ENCODE results near the gene OR5T2.
"Not testable (repeated sequence)": the region's sequence is repeated elsewhere in the genome, so short reads cannot be mapped to it uniquely, and the experiment has no call there.

OR5T2 gene

DNA sequence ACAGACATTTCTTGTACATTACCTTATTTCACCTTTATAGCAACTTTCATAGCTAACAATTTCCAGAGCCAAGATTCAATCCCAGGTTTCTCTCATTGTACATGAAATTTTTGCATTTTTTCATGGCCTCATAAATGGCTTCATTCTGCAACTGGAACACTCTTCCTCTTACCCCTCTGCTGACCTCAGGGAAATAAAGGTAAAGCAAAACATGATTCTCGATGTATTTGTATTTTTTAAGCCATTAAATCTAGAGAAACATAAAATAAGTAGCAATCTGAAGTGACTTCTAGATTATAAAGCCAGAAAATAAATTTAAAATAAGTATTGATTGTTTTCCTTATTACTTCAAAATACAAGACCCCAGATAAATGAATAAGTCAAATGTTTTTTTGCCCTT lies at the start of gene OR5T2:
Gene OR5T2 (minus strand): TSS at position 101 of the 400 bp plus-strand sequence. CDS start 1,193 bp downstream, outside the sequence.
- DNase-seq (ENCODE audit: low read depth): no peak

DNA sequence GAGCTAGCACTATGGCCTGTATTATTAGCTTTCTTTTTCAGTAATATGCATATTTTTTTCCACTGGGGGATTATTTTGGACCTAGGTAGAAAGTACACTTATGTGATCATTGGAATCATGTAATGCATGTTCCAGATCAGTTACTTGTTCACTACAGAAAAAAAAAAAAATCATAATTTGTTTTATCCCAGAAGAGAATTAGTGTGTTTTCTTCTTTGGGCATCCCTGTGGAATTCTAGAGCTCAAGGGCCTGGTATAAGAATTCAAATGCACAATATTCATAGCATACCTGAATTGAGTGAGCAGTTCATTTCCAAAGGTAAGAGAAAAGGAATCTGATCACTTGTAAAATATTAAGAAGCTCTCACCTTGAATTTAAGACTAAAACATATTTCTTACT lies 39.8 kb upstream of the OR5T2 start, which contains the start of gene OR5T1:
Gene OR5T1 (plus strand): TSS at position 301 of the 400 bp plus-strand sequence. CDS start 1,485 bp downstream, outside the sequence.
- DNase-seq (ENCODE audit: low read depth): no peak

DNA sequence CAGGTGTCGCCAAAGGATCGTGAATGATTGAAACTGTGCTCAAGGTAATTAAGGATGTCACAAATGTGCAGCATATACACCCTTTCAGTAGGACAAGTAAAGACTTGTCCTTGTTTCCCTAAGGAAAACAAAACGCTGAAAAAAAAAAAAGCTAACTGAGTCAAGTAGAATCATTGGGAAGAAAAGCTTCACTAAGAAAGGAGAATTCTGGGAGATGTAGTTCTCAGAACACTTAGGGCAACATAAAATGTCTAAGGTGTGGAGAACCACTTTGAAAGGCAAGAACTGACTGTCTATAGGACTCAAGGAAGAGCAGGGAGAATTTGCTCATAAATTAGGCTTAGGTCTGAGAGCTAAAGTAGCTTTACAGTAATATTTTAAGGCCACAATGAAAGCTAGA lies 37.0 kb upstream of the OR5T2 start:
- DNase-seq (ENCODE audit: low read depth): no peak

GRCh38 chr11:56251954-56252353 lies 17.9 kb upstream of the OR5T2 start, which contains the start of gene OR5T3:
Gene OR5T3, plus strand, starts transcription at chr11:56252254. Its CDS starts 0 bp downstream, at chr11:56252254.
- DNase-seq (ENCODE audit: low read depth): no peak

DNA sequence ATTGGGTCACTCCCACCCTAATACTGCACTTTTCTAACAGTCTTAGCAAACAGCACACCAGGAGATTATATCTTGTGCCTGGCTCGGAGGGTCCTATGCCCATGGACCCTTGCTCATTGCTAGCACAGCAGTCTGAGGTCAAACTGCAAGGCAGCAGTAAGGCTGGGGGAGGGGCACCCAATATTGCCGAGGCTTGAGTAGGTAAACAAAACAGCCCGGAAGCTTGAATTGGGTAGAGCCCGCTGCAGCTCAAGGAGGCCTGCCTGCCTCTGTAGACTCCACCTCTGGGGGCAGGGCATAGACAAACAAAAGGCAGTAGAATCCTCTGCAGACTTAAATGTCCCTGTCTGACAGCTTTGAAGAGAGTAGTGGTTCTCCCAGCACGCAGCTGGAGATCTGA lies 14.3 kb downstream of the OR5T2 start:
- DNase-seq (ENCODE audit: low read depth): not testable (repeated sequence)

- DNase-seq (ENCODE audit: low read depth): no peak
These were observed 19.5 kb downstream of the OR5T2 start for GRCh38 chr11:56214537-56214936.

DNA sequence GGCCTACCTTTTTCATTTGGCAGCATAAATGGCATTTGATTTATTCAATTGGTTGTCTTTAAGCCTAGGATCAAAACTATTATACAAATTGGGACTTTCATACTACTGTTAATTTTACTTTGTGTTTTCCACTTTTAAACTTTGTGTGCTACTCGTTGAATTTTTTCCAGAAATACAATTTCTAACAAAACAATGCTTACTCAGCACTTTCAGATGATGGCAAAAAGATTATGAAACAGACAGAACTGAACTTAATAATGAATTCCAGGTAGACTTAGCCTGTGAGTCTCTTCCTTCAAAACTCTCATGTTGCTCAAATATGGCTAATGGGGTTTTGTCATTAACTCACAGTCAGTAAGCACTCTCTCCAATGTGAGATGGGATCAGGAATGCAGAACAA lies 26.3 kb downstream of the OR5T2 start:
- DNase-seq (ENCODE audit: low read depth): no peak

- no peak for DNase-seq (ENCODE audit: low read depth)
These were observed 36.7 kb downstream of the OR5T2 start for GRCh38 chr11:56197367-56197766.

DNA sequence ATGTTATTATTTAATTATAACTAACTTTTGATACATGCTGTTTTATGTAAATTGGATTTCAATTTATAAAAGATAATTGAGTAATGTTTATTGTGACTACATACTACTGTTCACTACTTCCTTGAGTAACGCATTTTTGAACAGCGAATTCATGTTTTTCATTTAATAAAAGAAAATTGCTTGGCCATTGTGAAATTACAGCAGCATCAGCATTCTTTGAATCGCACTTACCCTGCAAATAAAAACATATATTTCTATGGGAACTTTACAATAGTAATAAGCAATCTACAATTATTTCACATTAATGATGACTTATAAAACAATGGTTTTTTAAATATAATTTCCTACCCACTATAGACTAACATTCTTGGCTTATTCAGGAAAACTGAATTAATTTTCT lies 37.4 kb downstream of the OR5T2 start:
- no peak for DNase-seq (ENCODE audit: low read depth)

GRCh38 chr11:56188602-56189001 lies 45.5 kb downstream of the OR5T2 start:
- no peak for DNase-seq (ENCODE audit: low read depth)

GRCh38 chr11:56183459-56183858 lies 50.6 kb downstream of the OR5T2 start:
- no peak for DNase-seq (ENCODE audit: low read depth)

Measured in activated gamma-delta T cell treated with anti-CD3 and anti-CD28 coated beads, Interleukin-2, amount 50 U/mL, for 16 hours (primary cell).